Peyer's patch (tissue), 4 donors: ENCODE data around the gene ALDH1L2.

Source experiments
- POLR2A ChIP-seq, 2 donors: fragments of 450-650 bp; IDR thresholded peaks; one replicate each; pipeline ENCODE4 v1.5.1; 2017; ENCODE audit warnings: antibody characterized with exemption in 2 of 2, mild to moderate bottlenecking in 2 of 2, moderate library complexity in 2 of 2
- TF ChIP-seq, protein P1 (sequence below), 6 experiments: fragments of 450-650 bp in 4 of 6; fragments of 200-600 bp in 2 of 6; sonication (generic) in 1 of 6; IDR thresholded peaks; one replicate each; pipeline ENCODE4 v1.5.1; 2017 to 2019; ENCODE audit warnings: antibody characterized with exemption in 6 of 6, mild to moderate bottlenecking in 3 of 6, moderate library complexity in 1 of 6

DNA sequence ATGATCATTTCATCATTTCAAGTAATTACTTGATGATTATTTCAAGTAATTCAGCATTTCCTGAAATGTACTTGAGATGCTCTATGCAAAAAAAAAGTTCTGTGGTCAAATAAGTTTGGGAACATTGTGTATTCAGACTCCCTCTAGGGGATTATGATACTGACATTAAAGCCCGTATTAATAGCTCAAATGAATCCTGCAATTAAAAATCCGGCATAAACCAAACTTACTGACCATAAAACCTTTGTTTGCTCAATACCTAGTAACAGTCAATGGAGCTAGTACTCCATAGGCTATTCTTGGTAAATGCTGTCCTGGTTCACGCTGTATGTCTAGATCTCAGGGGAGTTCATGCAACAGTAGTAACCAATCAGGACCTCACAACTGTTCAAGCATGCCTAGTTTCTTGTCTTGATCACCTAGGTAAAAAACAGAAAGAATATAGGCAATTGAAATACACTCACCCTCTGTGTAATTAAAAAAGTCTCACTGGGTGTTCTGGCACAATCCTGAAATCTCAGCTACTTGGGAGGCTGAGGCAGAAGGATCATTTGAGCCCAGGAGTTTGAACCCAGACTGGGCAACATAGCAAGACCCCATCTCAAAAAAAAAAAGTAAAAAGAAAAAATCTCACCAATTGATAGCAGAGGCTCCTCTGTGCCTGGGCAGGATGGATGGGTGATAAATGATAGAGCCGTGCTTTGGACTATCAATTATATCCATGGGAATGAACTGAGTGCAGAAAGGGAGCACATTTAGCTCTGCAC, 14.1 kb downstream of the ALDH1L2 start:
- TF ChIP-seq, protein P1, sequence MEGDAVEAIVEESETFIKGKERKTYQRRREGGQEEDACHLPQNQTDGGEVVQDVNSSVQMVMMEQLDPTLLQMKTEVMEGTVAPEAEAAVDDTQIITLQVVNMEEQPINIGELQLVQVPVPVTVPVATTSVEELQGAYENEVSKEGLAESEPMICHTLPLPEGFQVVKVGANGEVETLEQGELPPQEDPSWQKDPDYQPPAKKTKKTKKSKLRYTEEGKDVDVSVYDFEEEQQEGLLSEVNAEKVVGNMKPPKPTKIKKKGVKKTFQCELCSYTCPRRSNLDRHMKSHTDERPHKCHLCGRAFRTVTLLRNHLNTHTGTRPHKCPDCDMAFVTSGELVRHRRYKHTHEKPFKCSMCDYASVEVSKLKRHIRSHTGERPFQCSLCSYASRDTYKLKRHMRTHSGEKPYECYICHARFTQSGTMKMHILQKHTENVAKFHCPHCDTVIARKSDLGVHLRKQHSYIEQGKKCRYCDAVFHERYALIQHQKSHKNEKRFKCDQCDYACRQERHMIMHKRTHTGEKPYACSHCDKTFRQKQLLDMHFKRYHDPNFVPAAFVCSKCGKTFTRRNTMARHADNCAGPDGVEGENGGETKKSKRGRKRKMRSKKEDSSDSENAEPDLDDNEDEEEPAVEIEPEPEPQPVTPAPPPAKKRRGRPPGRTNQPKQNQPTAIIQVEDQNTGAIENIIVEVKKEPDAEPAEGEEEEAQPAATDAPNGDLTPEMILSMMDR (IDR thresholded peaks at IDR 0.05): no peak
- no peak for TF ChIP-seq POLR2A (IDR thresholded peaks at IDR 0.05)
